Measurements from ENCODE around the gene CCDC63. TPM values are rescaled to one million over a fixed set of nuclear protein-coding genes. Genes with fewer than 3 reads are reported as not detected.

CCDC63 gene
- total RNA-seq, 1 donor from 2014 or later = not detected

Other genes starting within 250 kb of the CCDC63 start
- 8.7 and 12.1 TPM in 2 replicates for gene TCTN1, start 232.9 kb upstream of the CCDC63 start, total RNA-seq
- gene HVCN1, start 157.9 kb upstream of the CCDC63 start, total RNA-seq = 2.2 and 4.6 TPM in 2 replicates
- gene PPP1CC, start 104.1 kb upstream of the CCDC63 start, total RNA-seq = 156 and 186 TPM in 2 replicates
- not detected in 2 replicates for gene MYL2, start 73.6 kb downstream of the CCDC63 start, total RNA-seq
- not detected in 2 replicates for gene CUX2, start 187.2 kb downstream of the CCDC63 start, total RNA-seq

All from pulmonary artery endothelial cell (primary cell).